A172 (cell line): ENCODE data around the gene FAM111B. TPM values are rescaled to one million over a fixed set of nuclear protein-coding genes. Genes with fewer than 3 reads are reported as not detected.

ENCODE experiments used
- DNase-seq: peaks from one replicate; pipeline ENCODE4 v3.0.0-alpha.2; 2015; ENCODE audit warnings: low spot score
- total RNA-seq: library from RNA; depleted of rRNA; stranded (reverse); fragments of >200 nt; shearing (Covaris generic); gene quantifications from 2 replicates; pipeline ENCODE4 v1.2.3, GENCODE V29; 2014; rRNA removed

FAM111B gene
- total RNA-seq, 1 experiment from 2014 or later = 26.7 TPM

- DNase-seq = no peak
Observed at GRCh38 chr11:59154610-59155009, 47.6 kb downstream of the FAM111B start.

GRCh38 chr11:59157433-59157832 lies 50.4 kb downstream of the FAM111B start:
- no peak for DNase-seq

GRCh38 chr11:59158206-59159068 lies 51.4 kb downstream of the FAM111B start:
- DNase-seq = peak; percentile 45

GRCh38 chr11:59164028-59164427 lies 57.0 kb downstream of the FAM111B start:
- DNase-seq = no peak

- peak; percentile 77 for DNase-seq
Observed at GRCh38 chr11:59171508-59172322, 64.7 kb downstream of the FAM111B start, which contains the start of gene DTX4. Gene DTX4, plus strand, starts transcription at chr11:59172132. Its CDS starts 464 bp downstream, at chr11:59172596.

GRCh38 chr11:59172345-59173079 lies 65.5 kb downstream of the FAM111B start:
- DNase-seq = no peak

- DNase-seq = no peak
Observed at GRCh38 chr11:59173080-59173963, 66.3 kb downstream of the FAM111B start.

- DNase-seq = peak; percentile 20
Observed at GRCh38 chr11:59173964-59174663, 67.1 kb downstream of the FAM111B start.

GRCh38 chr11:59174664-59175033 lies 67.6 kb downstream of the FAM111B start:
- peak; percentile 29 for DNase-seq

- no peak for DNase-seq
Observed at GRCh38 chr11:59175091-59175501, 68.1 kb downstream of the FAM111B start.

GRCh38 chr11:59176330-59176729 lies 69.3 kb downstream of the FAM111B start:
- DNase-seq = no peak

Other genes with a start within 250 kb of the FAM111B start
- gene GLYATL1, start 167.7 kb upstream of the FAM111B start, total RNA-seq = not detected in 2 replicates
- gene GLYATL1B, start 20.9 kb upstream of the FAM111B start, total RNA-seq = not detected in 2 replicates
- 83.5 and 102 TPM in 2 replicates for gene FAM111A, start 35.6 kb downstream of the FAM111B start, total RNA-seq
- 0.12 and 0.21 TPM in 2 replicates for gene DTX4, start 64.9 kb downstream of the FAM111B start, total RNA-seq
- gene MPEG1, start 105.7 kb downstream of the FAM111B start, total RNA-seq = not detected in 2 replicates